Stimulated activated CD8-positive, alpha-beta memory T cell treated with anti-CD3 and anti-CD28 coated beads, Interleukin-15, amount 100 ng/mL, for 48 hours (primary cell): Measurements from ENCODE around the gene DOK7.

ENCODE experiments used
- DNase-seq, 2 donors: peaks; one replicate each; pipeline ENCODE4 v3.0.0-alpha.2; 2020; ENCODE audit warnings: low read depth in 2 of 2

DOK7 gene

GRCh38 chr4:3427706-3428446 lies 35.2 kb upstream of the DOK7 start:
- DNase-seq, result no peak

- DNase-seq, result no peak
Measured at GRCh38 chr4:3429651-3430050, 33.5 kb upstream of the DOK7 start.

GRCh38 chr4:3430524-3430923 lies 32.6 kb upstream of the DOK7 start:
- DNase-seq, result no peak

- no peak for DNase-seq
Measured at GRCh38 chr4:3431446-3431993, 31.6 kb upstream of the DOK7 start.

GRCh38 chr4:3432381-3432790 lies 30.7 kb upstream of the DOK7 start:
- no peak for DNase-seq

GRCh38 chr4:3433138-3433869 lies 29.8 kb upstream of the DOK7 start:
- no peak for DNase-seq

- DNase-seq, result no peak
Measured at GRCh38 chr4:3434881-3435685, 28.0 kb upstream of the DOK7 start.

- no peak for DNase-seq
Measured at GRCh38 chr4:3435686-3435956, 27.5 kb upstream of the DOK7 start.

GRCh38 chr4:3436048-3436797 lies 26.9 kb upstream of the DOK7 start:
- no peak for DNase-seq

- DNase-seq, result no peak
Measured at GRCh38 chr4:3436798-3437581, 26.1 kb upstream of the DOK7 start.

GRCh38 chr4:3437582-3437936 lies 25.5 kb upstream of the DOK7 start:
- no peak for DNase-seq

- no peak for DNase-seq
Measured at GRCh38 chr4:3437998-3438846, 24.9 kb upstream of the DOK7 start.

GRCh38 chr4:3438847-3439180 lies 24.3 kb upstream of the DOK7 start:
- DNase-seq, result no peak

GRCh38 chr4:3439391-3439790 lies 23.7 kb upstream of the DOK7 start:
- no peak for DNase-seq

- no peak for DNase-seq
Measured at GRCh38 chr4:3440011-3440410, 23.1 kb upstream of the DOK7 start.

- DNase-seq, result no peak
Measured at GRCh38 chr4:3440979-3441500, 22.1 kb upstream of the DOK7 start.

- no peak for DNase-seq
Measured at GRCh38 chr4:3441501-3442459, 21.3 kb upstream of the DOK7 start, which contains the start of gene HGFAC. HGFAC (plus strand) TSS chr4:3441968; CDS start chr4:3442002, 34 bp downstream.

GRCh38 chr4:3442460-3442958 lies 20.6 kb upstream of the DOK7 start:
- DNase-seq, result no peak
